LNCAP (cell line): Measurements from ENCODE around the gene INIP.

Source experiments
- TF ChIP-seq, protein P1 (sequence below): fragments of 450-650 bp; IDR thresholded peaks from 2 replicates; pipeline ENCODE4 v1.5.1; 2017; ENCODE audit warnings: mild to moderate bottlenecking

The INIP gene

DNA sequence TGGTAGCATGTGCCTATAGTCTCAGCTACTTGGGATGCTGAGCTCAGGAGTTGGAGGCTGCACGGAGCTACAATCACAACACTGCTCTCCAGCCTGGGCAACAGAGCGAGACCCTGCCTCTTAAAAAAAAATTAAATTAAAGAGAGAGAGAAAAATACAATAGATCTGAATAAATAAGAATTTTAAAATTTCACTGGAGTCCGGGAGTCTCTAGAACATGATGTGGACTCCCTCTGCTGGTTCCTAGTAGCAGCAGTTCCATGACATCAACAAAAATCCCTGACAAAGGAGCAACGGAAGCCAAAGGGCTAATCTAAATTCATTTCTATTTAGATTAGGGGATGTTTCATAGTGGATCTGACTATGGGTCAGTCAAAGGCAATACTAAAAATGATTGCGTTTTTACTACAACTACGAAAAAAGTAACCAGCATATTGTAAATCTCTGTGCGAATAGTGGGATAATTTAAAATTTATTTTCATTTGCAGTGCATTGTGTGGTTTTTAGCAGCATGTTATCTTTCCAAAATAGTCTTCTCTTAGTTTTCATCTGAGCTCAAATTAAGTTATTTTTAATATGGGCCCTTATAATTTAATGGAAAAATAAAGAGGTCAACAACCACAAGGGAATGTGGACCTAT, 6.7 kb downstream of the INIP start:
- TF ChIP-seq, protein P1, sequence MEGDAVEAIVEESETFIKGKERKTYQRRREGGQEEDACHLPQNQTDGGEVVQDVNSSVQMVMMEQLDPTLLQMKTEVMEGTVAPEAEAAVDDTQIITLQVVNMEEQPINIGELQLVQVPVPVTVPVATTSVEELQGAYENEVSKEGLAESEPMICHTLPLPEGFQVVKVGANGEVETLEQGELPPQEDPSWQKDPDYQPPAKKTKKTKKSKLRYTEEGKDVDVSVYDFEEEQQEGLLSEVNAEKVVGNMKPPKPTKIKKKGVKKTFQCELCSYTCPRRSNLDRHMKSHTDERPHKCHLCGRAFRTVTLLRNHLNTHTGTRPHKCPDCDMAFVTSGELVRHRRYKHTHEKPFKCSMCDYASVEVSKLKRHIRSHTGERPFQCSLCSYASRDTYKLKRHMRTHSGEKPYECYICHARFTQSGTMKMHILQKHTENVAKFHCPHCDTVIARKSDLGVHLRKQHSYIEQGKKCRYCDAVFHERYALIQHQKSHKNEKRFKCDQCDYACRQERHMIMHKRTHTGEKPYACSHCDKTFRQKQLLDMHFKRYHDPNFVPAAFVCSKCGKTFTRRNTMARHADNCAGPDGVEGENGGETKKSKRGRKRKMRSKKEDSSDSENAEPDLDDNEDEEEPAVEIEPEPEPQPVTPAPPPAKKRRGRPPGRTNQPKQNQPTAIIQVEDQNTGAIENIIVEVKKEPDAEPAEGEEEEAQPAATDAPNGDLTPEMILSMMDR: peak; percentile 73

DNA sequence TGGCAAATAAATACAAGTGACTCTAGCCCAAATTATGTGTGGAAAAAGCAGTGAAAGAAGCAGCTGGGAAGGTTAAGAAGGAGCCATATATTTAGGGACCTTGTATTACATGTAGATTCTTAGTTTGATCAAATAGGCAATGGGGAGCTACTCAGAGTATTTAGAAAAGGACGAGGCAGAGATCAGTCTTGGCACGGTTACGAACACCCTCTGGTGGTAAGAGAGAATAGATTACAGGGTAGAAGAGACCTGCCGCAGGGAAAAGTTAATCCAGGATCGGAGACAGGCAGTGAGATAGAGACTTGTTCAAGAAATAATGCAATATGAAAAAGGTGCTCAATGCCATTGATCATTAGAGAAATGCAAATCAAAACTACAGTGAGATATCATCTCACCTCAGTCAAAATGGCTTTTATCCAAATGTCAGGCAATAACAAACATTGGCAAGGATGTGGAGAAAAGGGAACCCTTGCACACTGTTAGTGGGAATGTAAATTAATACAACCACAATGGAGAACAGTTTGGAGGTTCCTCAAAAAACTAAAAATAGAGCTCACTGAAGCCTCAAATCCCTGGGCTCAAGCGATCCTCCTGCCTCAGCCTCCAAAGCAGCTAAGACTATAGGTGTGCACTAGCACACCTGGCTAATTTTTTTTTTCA, 12.0 kb downstream of the INIP start:
- TF ChIP-seq, protein P1: peak; percentile 48

DNA sequence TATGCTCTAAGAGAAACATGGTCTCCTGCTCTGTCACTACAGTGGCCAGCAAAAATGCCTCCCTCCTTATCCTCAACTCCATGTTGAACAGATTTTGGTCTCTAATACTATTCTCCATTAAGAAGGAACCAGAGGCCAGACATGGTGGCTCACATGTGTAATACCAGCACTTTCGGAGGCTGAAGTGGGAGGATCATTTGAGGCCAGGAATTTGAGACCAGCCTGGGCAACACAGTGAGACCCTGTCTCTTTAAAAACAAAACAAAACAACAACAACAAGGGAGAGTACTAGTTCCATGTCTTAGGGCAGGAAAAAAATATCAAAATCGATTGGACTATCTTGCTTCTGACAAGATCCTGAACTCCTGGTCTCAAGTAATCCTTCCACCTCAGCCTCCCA, 14.6 kb downstream of the INIP start:
- TF ChIP-seq, protein P1: no peak

DNA sequence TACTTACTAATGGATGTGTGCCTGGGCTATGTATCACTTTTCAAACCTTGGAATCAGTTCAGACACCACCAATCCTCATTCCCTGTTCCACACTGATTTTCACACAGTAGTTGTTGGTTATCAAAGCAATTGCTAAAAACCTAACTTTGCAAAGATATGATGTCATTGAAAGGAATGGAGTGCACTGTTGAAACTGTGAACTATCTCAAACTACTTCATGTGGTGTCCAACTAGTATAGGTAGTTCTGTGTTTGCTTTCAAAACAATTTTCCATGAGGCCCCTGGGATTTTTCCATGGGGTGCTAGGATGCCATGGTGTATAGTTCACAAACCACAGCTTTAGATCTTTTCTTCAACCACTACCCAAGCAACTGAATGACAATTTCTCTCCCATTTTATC, 17.8 kb downstream of the INIP start:
- TF ChIP-seq, protein P1: no peak

DNA sequence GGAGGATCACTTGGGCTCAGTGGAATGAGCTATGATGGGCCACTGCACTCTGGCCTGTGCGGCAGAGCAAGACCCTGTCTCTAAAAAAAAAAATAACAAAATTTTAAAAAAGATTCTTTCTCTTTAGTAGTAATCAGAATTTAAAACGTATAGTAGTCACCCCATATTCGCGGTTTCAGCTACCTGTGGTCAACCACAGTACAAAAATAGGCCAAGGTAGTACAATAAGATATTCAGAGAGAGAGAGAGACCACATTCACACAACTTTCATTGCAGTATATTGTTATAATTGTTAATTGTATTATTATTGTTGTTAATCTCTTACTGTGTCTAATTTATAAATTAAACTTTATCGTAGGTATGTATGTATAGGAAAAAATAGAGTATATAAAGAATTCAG, 18.7 kb downstream of the INIP start:
- TF ChIP-seq, protein P1: no peak

DNA sequence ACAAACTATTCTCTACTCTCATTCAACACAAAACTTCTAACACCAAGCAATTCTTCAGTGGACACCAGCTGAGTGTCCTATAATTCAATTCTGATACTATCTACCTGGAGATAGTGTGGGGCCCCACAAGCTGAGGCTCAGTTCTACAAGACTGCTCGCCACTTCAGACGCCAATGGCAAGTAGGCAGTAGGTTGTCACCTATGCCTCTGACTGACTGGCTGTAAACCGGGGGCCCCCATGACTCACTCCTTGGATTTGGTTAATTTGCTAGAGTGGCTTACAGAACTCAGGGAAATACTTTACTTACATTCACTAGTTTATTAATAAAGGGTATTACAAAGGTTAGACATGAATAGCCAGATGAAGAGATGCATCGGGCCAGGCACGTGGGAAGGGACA, 21.5 kb downstream of the INIP start:
- TF ChIP-seq, protein P1: no peak

DNA sequence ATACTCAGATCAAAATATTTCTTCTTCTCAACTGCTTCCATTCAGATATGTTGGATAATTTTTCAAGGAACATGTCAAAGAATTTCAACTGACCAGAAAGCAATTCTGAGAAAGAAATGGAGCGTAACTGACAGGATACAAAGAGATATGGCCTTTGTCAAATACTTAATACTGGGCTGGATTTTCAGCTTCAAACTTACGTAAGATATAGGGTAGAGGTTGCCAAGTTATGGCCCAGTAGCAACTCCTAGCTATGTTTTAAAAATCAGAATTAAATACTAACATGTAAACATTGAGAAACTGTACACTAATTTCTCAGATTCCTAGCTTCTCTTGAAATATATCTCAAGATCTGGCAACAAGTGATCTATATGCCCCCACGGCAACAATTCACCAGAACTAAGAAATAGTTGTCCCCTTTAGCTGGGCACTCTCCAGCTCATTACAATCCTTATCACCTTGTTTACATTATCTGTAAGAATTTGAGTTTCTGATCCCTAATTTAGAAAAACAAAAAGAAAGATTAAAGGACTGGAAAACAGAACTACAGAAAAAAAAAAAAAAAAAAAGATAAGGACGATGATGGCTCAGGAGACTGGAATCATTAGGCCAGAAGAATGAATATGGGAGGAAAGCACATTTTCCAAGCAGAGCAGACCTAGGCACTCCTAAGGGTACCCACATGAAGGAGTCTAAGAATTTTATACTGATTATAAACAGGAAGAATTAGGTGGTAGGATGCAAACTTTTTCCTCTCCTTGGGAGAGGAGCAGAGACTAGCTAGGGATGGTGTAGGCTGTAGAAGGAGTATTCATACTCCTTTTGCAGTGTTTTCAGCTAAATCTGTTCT, 23.0 kb downstream of the INIP start:
- TF ChIP-seq, protein P1: no peak
